ENCODE measurements around the gene SMIM22. TPM values are rescaled to one million over a fixed set of nuclear protein-coding genes. Genes with fewer than 3 reads are reported as not detected.

SMIM22 gene
- total and polyA plus RNA-seq, 12 donors = 0.73 TPM; not detected in 11

DNA sequence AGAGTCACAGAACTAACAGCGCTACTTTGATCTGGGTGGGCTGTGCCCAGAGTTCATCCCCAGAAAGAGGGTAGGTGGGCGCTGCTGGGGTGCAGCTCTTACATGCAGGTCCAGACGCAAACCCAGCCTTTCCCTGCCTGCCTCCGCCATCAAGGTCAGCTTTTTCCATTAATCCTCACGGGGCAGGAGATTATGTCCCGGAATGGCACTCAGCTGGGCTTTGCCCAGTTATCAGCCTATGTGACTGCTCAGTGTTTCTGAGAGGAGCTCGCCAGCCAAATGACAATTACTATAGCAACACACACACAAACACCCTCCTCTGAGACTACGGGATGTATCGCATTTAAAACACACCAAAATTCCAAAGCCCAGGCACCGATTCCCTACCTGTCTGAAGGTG is 31.8 kb downstream of the SMIM22 start:
- peaks cover 0 to 80% (median 36%) of the 10 kb centered on the region in 9 donors for H3K4me1 ChIP-seq

DNA sequence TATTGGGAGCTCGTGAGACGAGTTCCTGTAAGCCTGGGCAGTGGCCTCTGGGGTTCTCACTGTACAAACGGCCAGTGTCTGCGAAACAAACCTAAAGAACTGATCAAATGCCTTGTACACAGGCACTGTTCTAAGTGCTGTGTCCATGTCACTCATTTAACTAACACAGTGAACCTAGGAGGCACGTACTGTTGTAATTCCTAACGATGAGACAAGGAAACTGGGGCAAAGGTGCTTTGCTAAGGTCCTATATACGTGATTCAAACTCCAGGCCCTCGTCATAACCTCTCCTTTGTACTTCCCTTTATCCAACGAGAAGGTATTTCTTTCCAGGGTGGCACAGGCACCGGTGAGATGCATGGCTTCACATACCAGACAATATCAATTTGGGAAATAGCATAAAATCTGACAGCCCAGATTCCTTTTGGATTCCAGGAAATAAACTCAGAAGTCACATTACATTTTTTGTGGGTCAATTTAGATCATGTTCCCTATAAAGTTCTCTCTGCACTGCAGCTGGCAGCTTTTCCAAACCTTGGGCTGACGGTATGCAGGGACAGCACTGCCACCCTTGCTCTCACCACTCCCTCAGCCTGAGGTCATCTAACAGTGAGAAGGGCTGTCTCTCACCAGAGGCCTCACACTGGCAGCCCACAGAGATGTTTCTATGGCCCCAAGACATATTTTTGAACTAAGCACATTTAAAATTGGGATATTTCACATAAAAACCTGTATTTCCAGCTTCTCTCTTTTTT is 33.6 kb downstream of the SMIM22 start:
- intact Hi-C loops (cut with DNase I) = no loop called here
- Histone ChIP-seq H3K27me3 (no peaks in the 10 kb centered on the region), H3K4me1 (peaks cover 4 to 87% (median 42%) of the 10 kb centered on the region in 9 donors), H3K36me3 (peaks cover 0 to 100% (median 66%) of the 10 kb centered on the region in 9 donors), H3K27ac (peak overlapping the region; percentile 69 to 91 (median 84)), H3K9me3 (no peaks in the 10 kb centered on the region), H3K4me3 (no peak overlapping the region)
- peak; percentile 32 to 58 for DNase-seq
- ATAC-seq = peak in 7 of 8 donors; percentile 60 to 84 (median 77)
- TF ChIP-seq, protein P1, sequence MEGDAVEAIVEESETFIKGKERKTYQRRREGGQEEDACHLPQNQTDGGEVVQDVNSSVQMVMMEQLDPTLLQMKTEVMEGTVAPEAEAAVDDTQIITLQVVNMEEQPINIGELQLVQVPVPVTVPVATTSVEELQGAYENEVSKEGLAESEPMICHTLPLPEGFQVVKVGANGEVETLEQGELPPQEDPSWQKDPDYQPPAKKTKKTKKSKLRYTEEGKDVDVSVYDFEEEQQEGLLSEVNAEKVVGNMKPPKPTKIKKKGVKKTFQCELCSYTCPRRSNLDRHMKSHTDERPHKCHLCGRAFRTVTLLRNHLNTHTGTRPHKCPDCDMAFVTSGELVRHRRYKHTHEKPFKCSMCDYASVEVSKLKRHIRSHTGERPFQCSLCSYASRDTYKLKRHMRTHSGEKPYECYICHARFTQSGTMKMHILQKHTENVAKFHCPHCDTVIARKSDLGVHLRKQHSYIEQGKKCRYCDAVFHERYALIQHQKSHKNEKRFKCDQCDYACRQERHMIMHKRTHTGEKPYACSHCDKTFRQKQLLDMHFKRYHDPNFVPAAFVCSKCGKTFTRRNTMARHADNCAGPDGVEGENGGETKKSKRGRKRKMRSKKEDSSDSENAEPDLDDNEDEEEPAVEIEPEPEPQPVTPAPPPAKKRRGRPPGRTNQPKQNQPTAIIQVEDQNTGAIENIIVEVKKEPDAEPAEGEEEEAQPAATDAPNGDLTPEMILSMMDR (IDR thresholded peaks at IDR 0.05) = no peak
- WGBS, 2 donors = 51 to 72% methylated on average over 11 of the region's 11 CpGs

More for the DNA sequence above, 31.8 kb downstream of the SMIM22 start:
- WGBS, 2 donors = 58 to 68% methylated on average over 10 of the region's 10 CpGs
- Histone ChIP-seq H3K27ac (peak overlapping the region; percentile 69 to 91 (median 84)), H3K9me3 (no peaks in the 10 kb centered on the region), H3K36me3 (peaks cover 0 to 100% (median 70%) of the 10 kb centered on the region in 9 donors), H3K27me3 (no peaks in the 10 kb centered on the region), H3K4me3 (no peak overlapping the region)
- intact Hi-C loops (cut with DNase I) = no loop called here
- ATAC-seq = peak; percentile 65 to 87 (median 78)
- peak in 1 of 2 donors; percentile 63 for DNase-seq
- TF ChIP-seq, protein P1 (IDR thresholded peaks at IDR 0.05) = no peak

DNA sequence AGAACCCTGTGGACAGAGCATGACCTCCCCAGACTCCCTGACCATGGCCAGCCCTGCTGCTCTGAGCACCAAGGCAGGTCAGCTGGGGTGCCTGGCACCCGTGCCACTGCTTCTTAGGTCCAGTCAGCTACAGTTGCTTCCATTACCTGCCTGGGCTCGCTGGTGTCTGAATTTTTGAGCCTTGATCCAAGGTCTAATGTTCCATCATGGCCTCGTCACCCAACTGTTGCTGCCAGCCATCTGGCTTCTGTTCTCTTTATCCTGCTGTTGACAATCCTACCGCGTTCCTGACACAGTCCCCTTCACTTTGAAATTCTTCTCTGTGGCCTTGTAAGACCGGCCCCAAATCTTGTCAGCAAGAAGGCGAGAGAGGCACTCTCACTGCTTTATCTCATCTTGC is 35.2 kb downstream of the SMIM22 start:
- 20 to 55% methylated on average over 7 of the region's 7 CpGs for WGBS, 2 donors
- intact Hi-C loops (cut with DNase I) = no loop called here
- Histone ChIP-seq H3K27me3 (no peaks in the 10 kb centered on the region), H3K27ac (peak overlapping the region; percentile 38 to 91 (median 84)), H3K36me3 (peaks cover 0 to 100% (median 59%) of the 10 kb centered on the region in 9 donors), H3K9me3 (no peaks in the 10 kb centered on the region), H3K4me1 (peaks cover 5 to 76% (median 36%) of the 10 kb centered on the region in 9 donors), H3K4me3 (no peak overlapping the region)
- peak in 1 of 2 donors; percentile 40 for DNase-seq
- TF ChIP-seq, protein P1 (IDR thresholded peaks at IDR 0.05) = no peak
- peak in 6 of 8 donors; percentile 2 to 56 (median 43) for ATAC-seq

DNA sequence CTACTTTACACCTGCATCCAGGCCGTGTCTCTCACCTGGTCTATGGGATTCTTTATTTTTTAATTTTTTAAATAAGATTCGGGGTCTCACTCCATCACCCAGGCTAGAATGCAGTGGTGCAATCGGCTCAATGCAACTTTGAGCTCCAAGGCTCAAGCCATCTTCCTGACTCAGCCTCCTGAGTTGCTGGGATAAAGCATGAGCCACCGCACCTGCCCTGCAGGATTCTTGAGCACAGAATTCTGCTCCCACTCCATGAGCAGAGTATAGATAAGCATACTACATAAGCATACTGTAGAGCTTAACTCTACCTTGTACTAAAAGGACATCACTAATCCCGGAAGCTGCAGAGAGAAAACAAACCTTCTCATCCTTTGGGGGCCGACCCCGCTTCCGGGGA is 36.4 kb downstream of the SMIM22 start:
- intact Hi-C loops (cut with DNase I) = no loop called here
- H3K9me3 ChIP-seq = no peaks in the 10 kb centered on the region
- TF ChIP-seq, protein P1 (IDR thresholded peaks at IDR 0.05) = no peak
- WGBS, 2 donors = 95 to 96% methylated on average over 8 of the region's 8 CpGs
- peak overlapping the region in 8 of 10 donors; percentile 81 to 91 (median 84) for H3K27ac ChIP-seq
- no peaks in the 10 kb centered on the region for H3K27me3 ChIP-seq
- peaks cover 5 to 72% (median 35%) of the 10 kb centered on the region in 9 donors for H3K4me1 ChIP-seq
- DNase-seq (no peak), ATAC-seq (no peak)
- H3K36me3 ChIP-seq = peaks cover 0 to 100% (median 51%) of the 10 kb centered on the region in 9 donors
- H3K4me3 ChIP-seq = no peak overlapping the region

Data from heart right ventricle (tissue), 16 donors.